ENCODE data around the gene BCAN.

The BCAN gene

DNA sequence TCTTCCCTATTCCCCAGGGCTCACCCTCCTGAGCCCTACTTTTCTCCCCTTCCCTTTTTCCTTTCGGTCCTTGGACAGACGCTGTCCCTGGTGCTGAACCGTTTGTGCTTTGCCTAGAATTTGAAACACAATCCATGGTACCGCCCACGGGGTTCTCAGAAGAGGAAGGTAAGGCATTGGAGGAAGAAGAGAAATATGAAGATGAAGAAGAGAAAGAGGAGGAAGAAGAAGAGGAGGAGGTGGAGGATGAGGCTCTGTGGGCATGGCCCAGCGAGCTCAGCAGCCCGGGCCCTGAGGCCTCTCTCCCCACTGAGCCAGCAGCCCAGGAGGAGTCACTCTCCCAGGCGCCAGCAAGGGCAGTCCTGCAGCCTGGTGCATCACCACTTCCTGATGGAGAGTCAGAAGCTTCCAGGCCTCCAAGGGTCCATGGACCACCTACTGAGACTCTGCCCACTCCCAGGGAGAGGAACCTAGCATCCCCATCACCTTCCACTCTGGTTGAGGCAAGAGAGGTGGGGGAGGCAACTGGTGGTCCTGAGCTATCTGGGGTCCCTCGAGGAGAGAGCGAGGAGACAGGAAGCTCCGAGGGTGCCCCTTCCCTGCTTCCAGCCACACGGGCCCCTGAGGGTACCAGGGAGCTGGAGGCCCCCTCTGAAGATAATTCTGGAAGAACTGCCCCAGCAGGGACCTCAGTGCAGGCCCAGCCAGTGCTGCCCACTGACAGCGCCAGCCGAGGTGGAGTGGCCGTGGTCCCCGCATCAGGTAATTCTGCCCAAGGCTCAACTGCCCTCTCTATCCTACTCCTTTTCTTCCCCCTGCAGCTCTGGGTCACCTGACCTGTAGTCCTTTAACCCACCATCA, 10.4 kb downstream of the BCAN start:
- H3K4me3 ChIP-seq (ENCODE audit: low read depth, low read length) = no peak overlapping the region
- TF ChIP-seq, protein P1, sequence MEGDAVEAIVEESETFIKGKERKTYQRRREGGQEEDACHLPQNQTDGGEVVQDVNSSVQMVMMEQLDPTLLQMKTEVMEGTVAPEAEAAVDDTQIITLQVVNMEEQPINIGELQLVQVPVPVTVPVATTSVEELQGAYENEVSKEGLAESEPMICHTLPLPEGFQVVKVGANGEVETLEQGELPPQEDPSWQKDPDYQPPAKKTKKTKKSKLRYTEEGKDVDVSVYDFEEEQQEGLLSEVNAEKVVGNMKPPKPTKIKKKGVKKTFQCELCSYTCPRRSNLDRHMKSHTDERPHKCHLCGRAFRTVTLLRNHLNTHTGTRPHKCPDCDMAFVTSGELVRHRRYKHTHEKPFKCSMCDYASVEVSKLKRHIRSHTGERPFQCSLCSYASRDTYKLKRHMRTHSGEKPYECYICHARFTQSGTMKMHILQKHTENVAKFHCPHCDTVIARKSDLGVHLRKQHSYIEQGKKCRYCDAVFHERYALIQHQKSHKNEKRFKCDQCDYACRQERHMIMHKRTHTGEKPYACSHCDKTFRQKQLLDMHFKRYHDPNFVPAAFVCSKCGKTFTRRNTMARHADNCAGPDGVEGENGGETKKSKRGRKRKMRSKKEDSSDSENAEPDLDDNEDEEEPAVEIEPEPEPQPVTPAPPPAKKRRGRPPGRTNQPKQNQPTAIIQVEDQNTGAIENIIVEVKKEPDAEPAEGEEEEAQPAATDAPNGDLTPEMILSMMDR (IDR thresholded peaks at IDR 0.05; ENCODE audit: low read depth, low read length) = no peak

DNA sequence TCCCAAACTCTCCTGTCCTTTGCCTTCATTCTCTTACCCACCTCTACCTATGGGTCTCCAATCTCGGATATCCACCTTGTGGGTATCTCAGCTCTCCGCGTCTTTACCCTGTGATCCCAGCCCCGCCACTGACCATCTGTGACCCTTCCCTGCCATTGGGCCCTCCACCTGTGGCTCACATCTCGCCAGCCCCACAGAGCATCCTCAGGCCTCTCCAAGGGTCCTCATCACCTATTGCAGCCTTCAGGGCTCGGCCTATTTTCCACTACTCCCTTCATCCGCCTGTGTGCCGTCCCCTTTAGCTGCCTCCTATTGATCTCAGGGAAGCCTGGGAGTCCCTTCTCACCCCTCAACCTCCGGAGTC, 11.1 kb downstream of the BCAN start:
- H3K4me3 ChIP-seq (ENCODE audit: low read depth, low read length) = no peak overlapping the region
- TF ChIP-seq, protein P1 (IDR thresholded peaks at IDR 0.05; ENCODE audit: low read depth, low read length) = no peak

DNA sequence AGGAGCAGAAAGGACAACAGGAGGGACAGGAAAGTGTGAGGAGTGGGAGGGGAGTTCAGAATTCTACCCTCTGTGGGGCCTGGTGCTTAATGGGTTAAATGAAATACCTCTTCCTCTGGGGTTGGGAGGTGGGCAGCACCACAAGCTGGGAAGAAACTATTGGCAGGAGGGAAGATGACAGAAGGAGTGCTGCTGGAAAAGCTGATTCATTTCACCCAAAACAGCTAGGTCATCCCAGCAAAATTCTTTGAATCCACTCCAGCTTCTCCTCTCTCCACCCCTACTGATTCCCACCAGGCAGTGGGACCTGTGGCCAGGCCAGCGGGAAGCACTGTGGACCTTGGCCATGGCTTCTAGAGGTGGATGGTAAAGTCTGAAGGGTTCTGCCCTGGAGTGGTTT, 12.8 kb downstream of the BCAN start:
- H3K4me3 ChIP-seq (ENCODE audit: low read depth, low read length) = no peak overlapping the region
- TF ChIP-seq, protein P1 (IDR thresholded peaks at IDR 0.05; ENCODE audit: low read depth, low read length) = no peak

DNA sequence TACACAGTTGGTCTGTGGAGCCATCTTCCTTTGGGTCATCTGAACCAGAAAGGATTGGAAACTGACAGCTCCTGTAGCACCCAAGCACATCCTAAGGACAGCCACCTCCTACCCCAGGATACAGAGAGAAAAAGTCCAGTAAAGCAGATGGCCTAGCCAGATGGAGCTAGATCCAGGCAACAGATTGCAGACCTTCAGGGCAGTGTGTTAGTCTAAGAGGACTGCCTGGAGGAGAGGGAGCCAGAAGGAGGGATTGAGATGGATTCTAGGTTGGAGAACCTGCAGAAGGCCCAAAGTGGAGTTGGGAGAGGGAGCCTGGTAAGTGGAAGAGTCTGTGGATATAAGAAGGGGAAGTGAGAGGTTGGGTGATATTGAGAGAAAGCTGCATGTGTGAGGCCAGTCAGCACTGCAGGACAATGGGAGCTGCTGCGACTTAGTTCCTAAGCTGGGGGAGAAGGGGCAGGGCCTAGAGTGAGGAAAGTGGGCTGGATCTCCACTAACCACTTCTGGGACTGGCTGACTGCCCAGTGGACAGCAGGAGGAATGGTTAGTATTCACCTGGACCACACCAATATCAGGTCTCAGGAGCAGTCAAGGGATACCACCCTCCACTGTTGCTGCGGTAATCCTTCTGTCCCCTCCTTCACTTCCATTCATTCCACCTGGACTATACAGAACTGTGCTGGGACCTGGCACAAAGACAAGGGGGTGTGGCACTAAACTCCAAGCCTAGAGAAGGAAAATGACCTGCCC, 13.4 kb downstream of the BCAN start:
- H3K4me3 ChIP-seq (ENCODE audit: low read depth, low read length) = no peak overlapping the region
- TF ChIP-seq, protein P1 (IDR thresholded peaks at IDR 0.05; ENCODE audit: low read depth, low read length) = no peak

DNA sequence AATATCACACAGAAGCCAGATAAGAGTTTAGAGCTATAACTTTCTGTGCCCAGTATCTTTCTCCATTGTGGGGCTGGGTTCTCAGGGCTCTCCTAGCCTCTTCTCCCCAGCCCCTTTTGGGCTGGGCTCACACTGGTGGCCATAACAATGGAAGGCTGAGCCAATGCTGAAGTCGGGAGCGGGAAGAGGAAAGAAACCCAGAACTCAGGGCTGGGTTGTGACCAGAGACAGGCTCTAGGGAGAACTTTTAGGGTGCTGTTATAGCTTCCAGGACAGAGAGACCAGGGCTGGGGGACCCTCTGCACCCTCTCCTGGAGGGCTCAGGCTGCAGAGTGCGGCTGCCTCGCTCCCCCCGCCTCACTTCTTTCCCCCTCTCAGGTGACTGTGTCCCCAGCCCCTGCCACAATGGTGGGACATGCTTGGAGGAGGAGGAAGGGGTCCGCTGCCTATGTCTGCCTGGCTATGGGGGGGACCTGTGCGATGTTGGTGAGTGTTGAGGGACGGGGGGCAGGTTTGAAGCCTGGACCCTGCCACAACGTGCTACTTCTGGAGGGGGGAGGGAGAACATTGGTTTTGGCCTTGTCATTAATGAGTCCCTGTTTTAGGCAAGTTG, 14.1 kb downstream of the BCAN start:
- TF ChIP-seq, protein P1 (IDR thresholded peaks at IDR 0.05; ENCODE audit: low read depth, low read length) = no peak
- H3K4me3 ChIP-seq (ENCODE audit: low read depth, low read length) = no peak overlapping the region

DNA sequence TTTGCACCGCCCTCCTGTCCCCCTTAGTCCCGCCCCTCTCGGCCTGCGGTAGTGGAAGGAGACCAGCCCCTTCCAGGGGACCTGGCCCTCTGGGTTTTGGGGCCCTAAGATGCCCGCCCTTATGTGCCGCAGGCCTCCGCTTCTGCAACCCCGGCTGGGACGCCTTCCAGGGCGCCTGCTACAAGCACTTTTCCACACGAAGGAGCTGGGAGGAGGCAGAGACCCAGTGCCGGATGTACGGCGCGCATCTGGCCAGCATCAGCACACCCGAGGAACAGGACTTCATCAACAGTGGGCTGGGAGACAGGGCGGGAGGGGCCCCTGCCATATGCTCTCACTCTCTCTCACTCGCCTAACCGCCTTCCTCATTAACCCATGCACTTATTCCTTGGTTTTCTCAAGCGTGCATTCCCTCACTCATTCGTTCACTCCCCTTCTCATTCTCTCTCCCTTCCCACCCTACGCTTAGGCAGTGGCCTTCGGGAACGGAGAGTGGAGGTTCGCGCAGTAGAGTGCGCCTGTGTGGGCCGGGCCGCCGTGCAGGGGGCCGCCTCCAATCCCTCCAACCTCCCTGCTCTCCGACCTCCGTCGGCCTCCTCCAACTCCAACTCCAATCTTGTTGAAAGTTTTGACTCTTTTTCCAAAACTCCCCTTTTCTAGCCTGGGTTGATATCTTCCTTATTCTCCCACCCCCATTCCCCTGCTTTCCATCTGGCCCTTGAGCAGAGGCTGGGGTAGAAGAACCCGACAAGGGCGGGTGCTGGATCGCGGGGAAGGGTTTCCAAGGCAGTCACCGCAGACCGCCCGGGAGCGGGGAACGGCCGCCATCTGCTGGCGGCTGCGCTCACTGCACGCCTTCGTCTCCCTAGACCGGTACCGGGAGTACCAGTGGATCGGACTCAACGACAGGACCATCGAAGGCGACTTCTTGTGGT, 15.2 kb downstream of the BCAN start:
- peak overlapping the region; percentile 26 for H3K4me3 ChIP-seq (ENCODE audit: low read depth, low read length)
- TF ChIP-seq, protein P1 (IDR thresholded peaks at IDR 0.05; ENCODE audit: low read depth, low read length) = peak; percentile 95

Measured in WI38 (cell line).